HEK293 (cell line): ENCODE measurements around the gene RCN2.

ENCODE experiments used
- CTCF ChIA-PET: fragments of 350-600 bp; formaldehyde crosslinking; extraction: SDS; loops from one replicate; lab custom pipeline; 2021; ENCODE audit warnings: antibody characterized with exemption; lab: Yijun Ruan, JAX
- POLR2A ChIA-PET: fragments of 300-600 bp; formaldehyde crosslinking; extraction: SDS; loops from one replicate; lab custom pipeline; 2020; ENCODE audit warnings: antibody characterized with exemption, inconsistent platforms; lab: Yijun Ruan, JAX
- H3K27ac ChIP-seq: fragments of 200-500 bp; sonication (Bioruptor generic); 2 replicates; pipeline ENCODE4 v1.5.1; 2014; ENCODE audit warnings: low read depth, low read length, control low read depth, inconsistent platforms; ENCODE audit errors: extremely low read depth
- H3K36me3 ChIP-seq, 2 experiments: fragments of 200-500 bp in 1 of 2; sonication (Bioruptor generic) in 1 of 2; 1 replicate in 1 of 2; 2 replicates in 1 of 2; pipeline ENCODE4 v1.5.1; 2014 to 2017; ENCODE audit warnings: inconsistent platforms in 2 of 2, low read length in 2 of 2; ENCODE audit not compliant: control insufficient read depth in 2 of 2, insufficient read depth in 1 of 2
- H3K4me1 ChIP-seq: fragments of 200-500 bp; sonication (Bioruptor generic); 2 replicates; pipeline ENCODE4 v1.5.1; 2014; ENCODE audit warnings: mild to moderate bottlenecking, low read length, inconsistent platforms; ENCODE audit not compliant: control insufficient read depth, insufficient read depth
- H3K4me3 ChIP-seq: 2 replicates; pipeline ENCODE4 v1.5.1; 2011; ENCODE audit warnings: low read depth, mild to moderate bottlenecking, control low read depth, low read length, moderate library complexity
- H3K9me3 ChIP-seq: fragments of 200-500 bp; sonication (Bioruptor generic); 2 replicates; pipeline ENCODE4 v1.5.1; 2014; ENCODE audit warnings: low read depth, low read length, inconsistent platforms; ENCODE audit not compliant: control insufficient read depth, insufficient read depth
- GLI2 ChIP-seq: fragments of 450-650 bp; formaldehyde crosslinking; IDR thresholded peaks from 2 replicates; pipeline ENCODE4; 2017; ENCODE audit warnings: missing biosample characterization, missing genetic modification characterization, low read depth, borderline replicate concordance
- KLF16 ChIP-seq: fragments of 450-650 bp; formaldehyde crosslinking; IDR thresholded peaks from 2 replicates; pipeline ENCODE4 v1.5.1; 2017; ENCODE audit warnings: missing biosample characterization, missing genetic modification characterization
- SP2 ChIP-seq: fragments of 450-650 bp; formaldehyde crosslinking; IDR thresholded peaks from 2 replicates; pipeline ENCODE4 v1.5.1; 2016; ENCODE audit warnings: missing biosample characterization, missing genetic modification characterization
- ZNF175 ChIP-seq: fragments of 450-650 bp; formaldehyde crosslinking; IDR thresholded peaks from 2 replicates; pipeline ENCODE4 v1.5.1; 2016; ENCODE audit warnings: missing biosample characterization, missing genetic modification characterization
- ZNF221 ChIP-seq: fragments of 450-650 bp; formaldehyde crosslinking; IDR thresholded peaks from 2 replicates; pipeline ENCODE4 v1.5.1; 2017; ENCODE audit warnings: missing biosample characterization, missing genetic modification characterization, borderline replicate concordance
- ZNF274 ChIP-seq, 2 experiments: fragments of 200-500 bp in 1 of 2; fragments of 450-650 bp in 1 of 2; sonication (Bioruptor generic) in 1 of 2; formaldehyde crosslinking in 1 of 2; IDR thresholded peaks; 2 replicates each; pipeline versions ENCODE4 v1.5.1 to v1.6.1; 2014 to 2016; ENCODE audit warnings: borderline replicate concordance in 1 of 2, inconsistent platforms in 1 of 2, low read length in 1 of 2, missing biosample characterization in 1 of 2, missing genetic modification characterization in 1 of 2
- ZNF324 ChIP-seq: fragments of 450-650 bp; formaldehyde crosslinking; IDR thresholded peaks from 2 replicates; pipeline ENCODE4 v1.5.1; 2016; ENCODE audit warnings: missing biosample characterization, missing genetic modification characterization
- ZNF335 ChIP-seq: fragments of 450-650 bp; formaldehyde crosslinking; conservative IDR thresholded peaks from 2 replicates; pipeline ENCODE4 v1.5.1; 2016; ENCODE audit warnings: missing biosample characterization, missing genetic modification characterization
- ZNF37A ChIP-seq: fragments of 450-650 bp; IDR thresholded peaks from 2 replicates; pipeline ENCODE4 v1.5.1; 2018; ENCODE audit warnings: missing biosample characterization, missing genetic modification characterization
- ZNF416 ChIP-seq: fragments of 450-650 bp; formaldehyde crosslinking; IDR thresholded peaks from 2 replicates; pipeline ENCODE4 v1.5.1; 2016; ENCODE audit warnings: missing biosample characterization, missing genetic modification characterization
- ZNF544 ChIP-seq: fragments of 450-650 bp; formaldehyde crosslinking; IDR thresholded peaks from 2 replicates; pipeline ENCODE4 v1.5.0; 2017; ENCODE audit warnings: missing biosample characterization, missing genetic modification characterization
- ZNF560 ChIP-seq: fragments of 450-650 bp; formaldehyde crosslinking; IDR thresholded peaks from 2 replicates; pipeline ENCODE4 v1.5.1; 2017; ENCODE audit warnings: missing biosample characterization, missing genetic modification characterization, borderline replicate concordance
- ZNF707 ChIP-seq: fragments of 450-650 bp; formaldehyde crosslinking; IDR thresholded peaks from 2 replicates; pipeline ENCODE4 v1.5.1; 2016; ENCODE audit warnings: missing biosample characterization, missing genetic modification characterization
- ZNF837 ChIP-seq: fragments of 450-650 bp; formaldehyde crosslinking; IDR thresholded peaks from 2 replicates; pipeline ENCODE4 v1.5.1; 2016; ENCODE audit warnings: missing biosample characterization, missing genetic modification characterization
- ZNF843 ChIP-seq: fragments of 450-650 bp; formaldehyde crosslinking; IDR thresholded peaks from 2 replicates; pipeline ENCODE4 v1.5.1; 2016; ENCODE audit warnings: missing biosample characterization, missing genetic modification characterization
- TF ChIP-seq, protein P1 (sequence below): fragments of 450-650 bp; formaldehyde crosslinking; IDR thresholded peaks from 2 replicates; pipeline ENCODE4 v1.5.1; 2016; ENCODE audit warnings: missing biosample characterization, missing genetic modification characterization
- TF ChIP-seq, protein P2 (sequence below): sonication (generic); formaldehyde crosslinking; IDR thresholded peaks from 2 replicates; pipeline ENCODE4 v1.8.1; 2022; ENCODE audit warnings: mild to moderate bottlenecking, moderate library complexity, missing genetic modification reagents
- TF ChIP-seq, protein P3 (sequence below): fragments of 450-650 bp; formaldehyde crosslinking; IDR thresholded peaks from 2 replicates; pipeline ENCODE4 v1.5.1; 2016; ENCODE audit warnings: missing biosample characterization, missing genetic modification characterization
- TF ChIP-seq, protein P4 (sequence below): fragments of 450-650 bp; formaldehyde crosslinking; IDR thresholded peaks from 2 replicates; pipeline ENCODE4 v1.5.1; 2016; ENCODE audit warnings: missing biosample characterization, missing genetic modification characterization
- TF ChIP-seq, protein P5 (sequence below): fragments of 450-650 bp; formaldehyde crosslinking; IDR thresholded peaks from 2 replicates; pipeline ENCODE4 v1.5.1; 2016; ENCODE audit warnings: missing biosample characterization, missing genetic modification characterization

RCN2 gene

DNA sequence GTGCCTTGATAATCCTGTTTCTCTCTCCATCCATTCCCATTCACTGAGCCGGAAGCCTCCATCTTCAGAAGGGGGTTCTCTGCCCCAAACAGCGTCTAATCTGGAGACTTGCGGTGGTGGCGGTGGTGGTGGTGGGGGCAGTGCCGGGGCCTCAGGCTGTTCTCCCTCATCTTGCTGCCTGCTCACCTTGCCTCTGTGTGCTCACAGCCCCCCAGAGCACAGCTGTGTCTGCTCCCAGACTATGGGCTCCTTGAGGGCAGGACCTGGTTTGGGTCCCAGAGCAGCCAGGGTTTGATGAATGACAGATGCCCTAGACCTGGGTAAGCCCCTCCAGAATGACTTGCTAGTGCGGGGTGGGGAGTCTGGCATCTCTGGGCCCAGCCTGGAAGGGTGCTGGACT lies 62.9 kb downstream of the RCN2 start (continued):
- TF ChIP-seq ZNF335 (tag by site-specific recombination) (no peak), ZNF707 (tag by site-specific recombination) (no peak), ZNF837 (tag by site-specific recombination) (no peak)
- TF ChIP-seq, protein P1, sequence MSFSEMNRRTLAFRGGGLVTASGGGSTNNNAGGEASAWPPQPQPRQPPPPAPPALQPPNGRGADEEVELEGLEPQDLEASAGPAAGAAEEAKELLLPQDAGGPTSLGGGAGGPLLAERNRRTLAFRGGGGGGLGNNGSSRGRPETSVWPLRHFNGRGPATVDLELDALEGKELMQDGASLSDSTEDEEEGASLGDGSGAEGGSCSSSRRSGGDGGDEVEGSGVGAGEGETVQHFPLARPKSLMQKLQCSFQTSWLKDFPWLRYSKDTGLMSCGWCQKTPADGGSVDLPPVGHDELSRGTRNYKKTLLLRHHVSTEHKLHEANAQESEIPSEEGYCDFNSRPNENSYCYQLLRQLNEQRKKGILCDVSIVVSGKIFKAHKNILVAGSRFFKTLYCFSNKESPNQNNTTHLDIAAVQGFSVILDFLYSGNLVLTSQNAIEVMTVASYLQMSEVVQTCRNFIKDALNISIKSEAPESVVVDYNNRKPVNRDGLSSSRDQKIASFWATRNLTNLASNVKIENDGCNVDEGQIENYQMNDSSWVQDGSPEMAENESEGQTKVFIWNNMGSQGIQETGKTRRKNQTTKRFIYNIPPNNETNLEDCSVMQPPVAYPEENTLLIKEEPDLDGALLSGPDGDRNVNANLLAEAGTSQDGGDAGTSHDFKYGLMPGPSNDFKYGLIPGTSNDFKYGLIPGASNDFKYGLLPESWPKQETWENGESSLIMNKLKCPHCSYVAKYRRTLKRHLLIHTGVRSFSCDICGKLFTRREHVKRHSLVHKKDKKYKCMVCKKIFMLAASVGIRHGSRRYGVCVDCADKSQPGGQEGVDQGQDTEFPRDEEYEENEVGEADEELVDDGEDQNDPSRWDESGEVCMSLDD (tag by site-specific recombination), result no peak

DNA sequence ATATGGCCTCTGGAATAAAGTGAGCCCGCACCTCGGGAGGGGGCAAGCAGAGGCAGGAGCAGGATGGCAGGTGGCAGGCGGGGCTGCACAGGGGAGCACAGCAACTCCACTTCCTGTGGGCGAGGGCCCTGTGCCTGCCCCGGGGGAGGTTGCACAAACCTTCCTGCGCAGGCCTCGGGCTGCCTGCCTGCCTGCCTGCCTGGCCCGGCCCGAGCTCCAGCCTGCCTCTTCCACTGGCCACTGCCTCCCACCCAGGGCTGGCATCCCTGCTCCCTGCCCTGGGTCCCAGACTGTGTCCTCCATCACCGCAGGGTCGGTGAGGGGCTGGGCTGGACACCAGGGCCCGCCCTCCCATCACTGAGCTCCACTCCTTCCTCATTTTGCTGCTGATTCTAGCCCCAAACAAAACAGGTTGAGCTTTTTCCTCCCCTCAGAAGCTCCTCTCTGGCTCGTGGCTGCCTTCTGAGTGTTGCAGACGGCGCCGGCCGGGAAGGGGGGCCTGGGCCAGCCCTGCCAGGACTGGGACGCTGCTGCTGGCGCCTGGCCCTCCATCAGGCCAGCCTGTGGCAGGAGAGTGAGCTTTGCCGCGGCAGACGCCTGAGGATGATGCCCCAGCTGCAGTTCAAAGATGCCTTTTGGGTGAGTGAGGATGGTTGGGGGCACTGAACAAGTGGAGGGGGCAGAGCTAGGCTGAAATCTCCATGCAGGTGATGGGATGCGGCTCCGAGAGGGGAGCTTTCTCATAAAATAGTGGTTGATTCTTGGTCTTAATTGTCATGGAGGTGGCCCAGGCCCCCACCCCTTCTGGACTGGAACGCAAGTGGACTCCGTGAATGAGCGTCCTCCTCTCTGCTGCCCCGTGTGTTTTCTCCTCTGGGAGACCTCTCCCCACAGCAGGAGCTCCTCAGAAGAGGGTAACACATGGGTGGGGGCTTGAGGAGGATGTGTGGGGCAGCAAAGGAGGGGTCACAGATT lies 63.7 kb downstream of the RCN2 start, which contains the start of gene PSTPIP1:
TSS of gene PSTPIP1 (plus strand) at position 156 of the 975 bp plus-strand sequence. CDS start at position 604, 448 bp downstream.
- no peak within 1 kb of the TSS for H3K4me3 ChIP-seq
- ChIA-PET POLR2A (no interaction called here), CTCF (interaction anchor here (0.6 to 1.5 kb wide), 3 partner anchors 22 to 394 kb away, joined by 3 to 4 read pairs (median 4); no protein-coding TSS in a partner anchor)
- H3K4me1 ChIP-seq, result no peaks in the 10 kb centered on the region
- no peak within 1 kb of the TSS for H3K27ac ChIP-seq
- TF ChIP-seq SP2 (tag by site-specific recombination), result 0 out of 2 replicates have a peak, but pooled peaks have one; percentile 5
- no peak for TF ChIP-seq ZNF560 (tag by site-specific recombination)
- TF ChIP-seq, protein P2, sequence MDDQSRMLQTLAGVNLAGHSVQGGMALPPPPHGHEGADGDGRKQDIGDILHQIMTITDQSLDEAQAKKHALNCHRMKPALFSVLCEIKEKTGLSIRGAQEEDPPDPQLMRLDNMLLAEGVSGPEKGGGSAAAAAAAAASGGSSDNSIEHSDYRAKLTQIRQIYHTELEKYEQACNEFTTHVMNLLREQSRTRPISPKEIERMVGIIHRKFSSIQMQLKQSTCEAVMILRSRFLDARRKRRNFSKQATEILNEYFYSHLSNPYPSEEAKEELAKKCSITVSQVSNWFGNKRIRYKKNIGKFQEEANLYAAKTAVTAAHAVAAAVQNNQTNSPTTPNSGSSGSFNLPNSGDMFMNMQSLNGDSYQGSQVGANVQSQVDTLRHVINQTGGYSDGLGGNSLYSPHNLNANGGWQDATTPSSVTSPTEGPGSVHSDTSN (CRISPR knock-in tag), result no peak
- no peak for TF ChIP-seq ZNF324 (tag by site-specific recombination)
- no peaks in the 10 kb centered on the region for H3K9me3 ChIP-seq
- H3K36me3 ChIP-seq, result no peaks in the 10 kb centered on the region

DNA sequence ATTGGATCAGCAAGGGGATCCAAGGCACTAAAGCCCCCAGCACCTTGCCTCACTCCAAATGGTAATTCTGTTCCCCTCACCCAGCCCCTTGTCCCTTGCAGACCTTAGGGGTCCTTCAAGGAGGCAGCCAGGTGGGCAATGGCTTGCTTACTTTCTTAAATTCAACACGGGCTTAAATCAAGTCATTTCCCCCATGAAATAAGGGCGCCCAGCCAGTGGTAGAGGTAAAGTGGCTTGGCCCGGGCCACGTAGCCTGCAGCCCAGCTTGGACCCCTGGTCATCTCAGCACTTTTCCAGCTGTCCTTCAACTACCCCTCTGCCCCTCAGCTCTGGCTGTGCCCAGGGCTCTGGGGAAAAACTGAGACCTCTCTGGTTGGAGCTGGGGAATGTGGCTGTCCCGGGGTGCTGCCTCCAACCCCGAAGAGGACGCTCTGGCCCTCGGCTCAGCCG lies 64.6 kb downstream of the RCN2 start:
- H3K9me3 ChIP-seq, result no peaks in the 10 kb centered on the region
- no peaks in the 10 kb centered on the region for H3K36me3 ChIP-seq
- POLR2A ChIA-PET, result interaction anchor here (0.7 kb wide), 1 partner anchor 65 kb away, joined by 3 read pairs; the partner anchor contains the start of gene RCN2
- no peak overlapping the region for H3K4me3 ChIP-seq
- H3K4me1 ChIP-seq, result no peaks in the 10 kb centered on the region
- CTCF ChIA-PET, result no interaction called here
- H3K27ac ChIP-seq, result no peak overlapping the region
- no peak for TF ChIP-seq ZNF221
- no peak for TF ChIP-seq ZNF416 (tag by site-specific recombination)
- TF ChIP-seq ZNF843 (tag by site-specific recombination), result no peak
- TF ChIP-seq, protein P3, sequence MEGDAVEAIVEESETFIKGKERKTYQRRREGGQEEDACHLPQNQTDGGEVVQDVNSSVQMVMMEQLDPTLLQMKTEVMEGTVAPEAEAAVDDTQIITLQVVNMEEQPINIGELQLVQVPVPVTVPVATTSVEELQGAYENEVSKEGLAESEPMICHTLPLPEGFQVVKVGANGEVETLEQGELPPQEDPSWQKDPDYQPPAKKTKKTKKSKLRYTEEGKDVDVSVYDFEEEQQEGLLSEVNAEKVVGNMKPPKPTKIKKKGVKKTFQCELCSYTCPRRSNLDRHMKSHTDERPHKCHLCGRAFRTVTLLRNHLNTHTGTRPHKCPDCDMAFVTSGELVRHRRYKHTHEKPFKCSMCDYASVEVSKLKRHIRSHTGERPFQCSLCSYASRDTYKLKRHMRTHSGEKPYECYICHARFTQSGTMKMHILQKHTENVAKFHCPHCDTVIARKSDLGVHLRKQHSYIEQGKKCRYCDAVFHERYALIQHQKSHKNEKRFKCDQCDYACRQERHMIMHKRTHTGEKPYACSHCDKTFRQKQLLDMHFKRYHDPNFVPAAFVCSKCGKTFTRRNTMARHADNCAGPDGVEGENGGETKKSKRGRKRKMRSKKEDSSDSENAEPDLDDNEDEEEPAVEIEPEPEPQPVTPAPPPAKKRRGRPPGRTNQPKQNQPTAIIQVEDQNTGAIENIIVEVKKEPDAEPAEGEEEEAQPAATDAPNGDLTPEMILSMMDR (tag by site-specific recombination), result no peak
- no peak for TF ChIP-seq SP2 (tag by site-specific recombination)
- TF ChIP-seq ZNF274 (IDR thresholded peaks at IDR 0.05; ENCODE audit: low read length), result no peak
- no peak for TF ChIP-seq ZNF274 (tag by site-specific recombination; IDR thresholded peaks at IDR 0.05; ENCODE audit: borderline replicate concordance)
- no peak for TF ChIP-seq KLF16
- TF ChIP-seq ZNF37A (tag by site-specific recombination), result no peak
- no peak for TF ChIP-seq ZNF175 (tag by site-specific recombination)
- no peak for TF ChIP-seq GLI2 (tag by site-specific recombination)
- TF ChIP-seq, protein P4, sequence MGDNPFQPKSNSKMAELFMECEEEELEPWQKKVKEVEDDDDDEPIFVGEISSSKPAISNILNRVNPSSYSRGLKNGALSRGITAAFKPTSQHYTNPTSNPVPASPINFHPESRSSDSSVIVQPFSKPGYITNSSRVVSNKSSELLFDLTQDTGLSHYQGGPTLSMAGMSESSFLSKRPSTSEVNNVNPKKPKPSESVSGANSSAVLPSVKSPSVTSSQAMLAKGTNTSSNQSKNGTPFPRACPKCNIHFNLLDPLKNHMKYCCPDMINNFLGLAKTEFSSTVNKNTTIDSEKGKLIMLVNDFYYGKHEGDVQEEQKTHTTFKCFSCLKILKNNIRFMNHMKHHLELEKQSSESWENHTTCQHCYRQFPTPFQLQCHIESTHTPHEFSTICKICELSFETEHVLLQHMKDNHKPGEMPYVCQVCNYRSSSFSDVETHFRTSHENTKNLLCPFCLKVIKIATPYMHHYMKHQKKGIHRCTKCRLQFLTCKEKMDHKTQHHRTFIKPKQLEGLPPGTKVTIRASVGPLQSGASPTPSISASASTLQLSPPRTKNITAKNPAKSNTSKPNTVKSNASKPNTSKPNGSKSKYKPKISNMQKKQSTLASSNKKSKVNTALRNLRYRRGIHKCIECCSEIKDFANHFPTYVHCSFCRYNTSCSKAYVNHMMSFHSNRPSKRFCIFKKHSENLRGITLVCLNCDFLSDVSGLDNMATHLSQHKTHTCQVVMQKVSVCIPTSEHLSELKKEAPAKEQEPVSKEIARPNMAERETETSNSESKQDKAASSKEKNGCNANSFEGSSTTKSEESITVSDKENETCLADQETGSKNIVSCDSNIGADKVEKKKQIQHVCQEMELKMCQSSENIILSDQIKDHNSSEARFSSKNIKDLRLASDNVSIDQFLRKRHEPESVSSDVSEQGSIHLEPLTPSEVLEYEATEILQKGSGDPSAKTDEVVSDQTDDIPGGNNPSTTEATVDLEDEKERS (tag by site-specific recombination), result no peak
- no peak for TF ChIP-seq ZNF544 (tag by site-specific recombination)
- TF ChIP-seq, protein P5, sequence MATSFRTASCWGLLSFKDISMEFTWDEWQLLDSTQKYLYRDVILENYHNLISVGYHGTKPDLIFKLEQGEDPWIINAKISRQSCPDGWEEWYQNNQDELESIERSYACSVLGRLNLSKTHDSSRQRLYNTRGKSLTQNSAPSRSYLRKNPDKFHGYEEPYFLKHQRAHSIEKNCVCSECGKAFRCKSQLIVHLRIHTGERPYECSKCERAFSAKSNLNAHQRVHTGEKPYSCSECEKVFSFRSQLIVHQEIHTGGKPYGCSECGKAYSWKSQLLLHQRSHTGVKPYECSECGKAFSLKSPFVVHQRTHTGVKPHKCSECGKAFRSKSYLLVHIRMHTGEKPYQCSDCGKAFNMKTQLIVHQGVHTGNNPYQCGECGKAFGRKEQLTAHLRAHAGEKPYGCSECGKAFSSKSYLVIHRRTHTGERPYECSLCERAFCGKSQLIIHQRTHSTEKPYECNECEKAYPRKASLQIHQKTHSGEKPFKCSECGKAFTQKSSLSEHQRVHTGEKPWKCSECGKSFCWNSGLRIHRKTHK (tag by site-specific recombination), result no peak
